ENCODE results near the gene MYO15B. TPM values are rescaled to one million over a fixed set of nuclear protein-coding genes. Genes with fewer than 3 reads are reported as not detected.

The MYO15B gene
- polyA plus RNA-seq, 2 donors: 27.8 to 89.5 TPM

- no peaks in the 10 kb centered on the region for H3K9me3 ChIP-seq (ENCODE audit: control insufficient read depth in 2 of 2, insufficient read depth in 1 of 2, low read depth in 1 of 2, low read length in 1 of 2)
- no peak overlapping the region for H3K4me3 ChIP-seq (ENCODE audit: low read depth in 1 of 2, low read length in 2 of 2)
- H3K27ac ChIP-seq (ENCODE audit: low read depth in 2 of 2, low read length in 1 of 2): no peak overlapping the region
- peaks cover 9 to 16% of the 10 kb centered on the region in 2 donors for H3K36me3 ChIP-seq (ENCODE audit: control insufficient read depth in 2 of 2, insufficient read depth in 2 of 2, low read length in 1 of 2)
- WGBS, 2 donors: 97% methylated on average over 7 of the region's 7 CpGs
- H3K27me3 ChIP-seq (ENCODE audit: control insufficient read depth in 1 of 2, insufficient read depth in 2 of 2, low read length in 2 of 2): no peaks in the 10 kb centered on the region
- H3K4me1 ChIP-seq (ENCODE audit: control insufficient read depth in 2 of 2, insufficient read depth in 2 of 2, low read length in 1 of 2): peaks cover 0 to 5% of the 10 kb centered on the region in 2 donors
Observed at GRCh38 chr17:75647921-75648320, 60.3 kb downstream of the MYO15B start.

- H3K36me3 ChIP-seq (ENCODE audit: control insufficient read depth in 2 of 2, insufficient read depth in 2 of 2, low read length in 1 of 2): peaks cover 9 to 16% of the 10 kb centered on the region in 2 donors
Observed at GRCh38 chr17:75649687-75650086, 62.1 kb downstream of the MYO15B start.

GRCh38 chr17:75650874-75651273 is 63.3 kb downstream of the MYO15B start:
- H3K4me1 ChIP-seq (ENCODE audit: control insufficient read depth in 2 of 2, insufficient read depth in 2 of 2, low read length in 1 of 2): no peaks in the 10 kb centered on the region
- no peaks in the 10 kb centered on the region for H3K27me3 ChIP-seq (ENCODE audit: control insufficient read depth in 1 of 2, insufficient read depth in 2 of 2, low read length in 2 of 2)
- no peak overlapping the region for H3K4me3 ChIP-seq (ENCODE audit: low read depth in 1 of 2, low read length in 2 of 2)
- H3K27ac ChIP-seq (ENCODE audit: low read depth in 2 of 2, low read length in 1 of 2): no peak overlapping the region
- 92 to 93% methylated on average over 7 of the region's 7 CpGs for WGBS, 2 donors
- H3K9me3 ChIP-seq (ENCODE audit: control insufficient read depth in 2 of 2, insufficient read depth in 1 of 2, low read depth in 1 of 2, low read length in 1 of 2): no peaks in the 10 kb centered on the region
- H3K36me3 ChIP-seq (ENCODE audit: control insufficient read depth in 2 of 2, insufficient read depth in 2 of 2, low read length in 1 of 2): peaks cover 9 to 16% of the 10 kb centered on the region in 2 donors

More at GRCh38 chr17:75649687-75650086, 62.1 kb downstream of the MYO15B start:
- H3K9me3 ChIP-seq (ENCODE audit: control insufficient read depth in 2 of 2, insufficient read depth in 1 of 2, low read depth in 1 of 2, low read length in 1 of 2): no peaks in the 10 kb centered on the region
- no peak overlapping the region for H3K27ac ChIP-seq (ENCODE audit: low read depth in 2 of 2, low read length in 1 of 2)
- H3K4me1 ChIP-seq (ENCODE audit: control insufficient read depth in 2 of 2, insufficient read depth in 2 of 2, low read length in 1 of 2): no peaks in the 10 kb centered on the region
- WGBS, 2 donors: 91 to 97% methylated on average over 6 of the region's 6 CpGs
- no peaks in the 10 kb centered on the region for H3K27me3 ChIP-seq (ENCODE audit: control insufficient read depth in 1 of 2, insufficient read depth in 2 of 2, low read length in 2 of 2)
- no peak overlapping the region for H3K4me3 ChIP-seq (ENCODE audit: low read depth in 1 of 2, low read length in 2 of 2)

- 91 to 92% methylated on average over 5 of the region's 5 CpGs for WGBS, 2 donors
- H3K4me3 ChIP-seq (ENCODE audit: low read depth in 1 of 2, low read length in 2 of 2): no peak overlapping the region
- no peaks in the 10 kb centered on the region for H3K9me3 ChIP-seq (ENCODE audit: control insufficient read depth in 2 of 2, insufficient read depth in 1 of 2, low read depth in 1 of 2, low read length in 1 of 2)
- H3K36me3 ChIP-seq (ENCODE audit: control insufficient read depth in 2 of 2, insufficient read depth in 2 of 2, low read length in 1 of 2): peaks cover 4 to 16% of the 10 kb centered on the region in 2 donors
- no peaks in the 10 kb centered on the region for H3K4me1 ChIP-seq (ENCODE audit: control insufficient read depth in 2 of 2, insufficient read depth in 2 of 2, low read length in 1 of 2)
- H3K27ac ChIP-seq (ENCODE audit: low read depth in 2 of 2, low read length in 1 of 2): no peak overlapping the region
- no peaks in the 10 kb centered on the region for H3K27me3 ChIP-seq (ENCODE audit: control insufficient read depth in 1 of 2, insufficient read depth in 2 of 2, low read length in 2 of 2)
Observed at GRCh38 chr17:75652341-75652740, 64.7 kb downstream of the MYO15B start.

GRCh38 chr17:75652934-75653549 is 65.4 kb downstream of the MYO15B start:
- WGBS, 2 donors: 66 to 70% methylated on average over 6 of the region's 6 CpGs
- Histone ChIP-seq H3K27me3 (ENCODE audit: control insufficient read depth in 1 of 2, insufficient read depth in 2 of 2, low read length in 2 of 2) (no peaks in the 10 kb centered on the region), H3K9me3 (ENCODE audit: control insufficient read depth in 2 of 2, insufficient read depth in 1 of 2, low read depth in 1 of 2, low read length in 1 of 2) (no peaks in the 10 kb centered on the region), H3K4me3 (ENCODE audit: low read depth in 1 of 2, low read length in 2 of 2) (no peak overlapping the region), H3K36me3 (ENCODE audit: control insufficient read depth in 2 of 2, insufficient read depth in 2 of 2, low read length in 1 of 2) (peaks cover 4 to 16% of the 10 kb centered on the region in 2 donors), H3K4me1 (ENCODE audit: control insufficient read depth in 2 of 2, insufficient read depth in 2 of 2, low read length in 1 of 2) (no peaks in the 10 kb centered on the region), H3K27ac (ENCODE audit: low read depth in 2 of 2, low read length in 1 of 2) (no peak overlapping the region)

GRCh38 chr17:75654176-75654575 is 66.6 kb downstream of the MYO15B start:
- no peaks in the 10 kb centered on the region for H3K4me1 ChIP-seq (ENCODE audit: control insufficient read depth in 2 of 2, insufficient read depth in 2 of 2, low read length in 1 of 2)
- 33 to 49% methylated on average over 2 of the region's 2 CpGs for WGBS, 2 donors
- H3K4me3 ChIP-seq (ENCODE audit: low read depth in 1 of 2, low read length in 2 of 2): no peak overlapping the region
- H3K36me3 ChIP-seq (ENCODE audit: control insufficient read depth in 2 of 2, insufficient read depth in 2 of 2, low read length in 1 of 2): peaks cover 7 to 13% of the 10 kb centered on the region in 2 donors
- no peaks in the 10 kb centered on the region for H3K9me3 ChIP-seq (ENCODE audit: control insufficient read depth in 2 of 2, insufficient read depth in 1 of 2, low read depth in 1 of 2, low read length in 1 of 2)
- no peaks in the 10 kb centered on the region for H3K27me3 ChIP-seq (ENCODE audit: control insufficient read depth in 1 of 2, insufficient read depth in 2 of 2, low read length in 2 of 2)
- H3K27ac ChIP-seq (ENCODE audit: low read depth in 2 of 2, low read length in 1 of 2): no peak overlapping the region

GRCh38 chr17:75658237-75658636 is 70.6 kb downstream of the MYO15B start:
- Histone ChIP-seq H3K27me3 (ENCODE audit: control insufficient read depth in 1 of 2, insufficient read depth in 2 of 2, low read length in 2 of 2) (no peaks in the 10 kb centered on the region), H3K9me3 (ENCODE audit: control insufficient read depth in 2 of 2, insufficient read depth in 1 of 2, low read depth in 1 of 2, low read length in 1 of 2) (no peaks in the 10 kb centered on the region), H3K4me3 (ENCODE audit: low read depth in 1 of 2, low read length in 2 of 2) (no peak overlapping the region), H3K27ac (ENCODE audit: low read depth in 2 of 2, low read length in 1 of 2) (no peak overlapping the region), H3K4me1 (ENCODE audit: control insufficient read depth in 2 of 2, insufficient read depth in 2 of 2, low read length in 1 of 2) (no peaks in the 10 kb centered on the region), H3K36me3 (ENCODE audit: control insufficient read depth in 2 of 2, insufficient read depth in 2 of 2, low read length in 1 of 2) (peaks cover 18% of the 10 kb centered on the region in 2 donors)
- 75 to 78% methylated on average over 5 of the region's 5 CpGs for WGBS, 2 donors

- Histone ChIP-seq H3K27ac (ENCODE audit: low read depth in 2 of 2, low read length in 1 of 2) (no peak overlapping the region), H3K36me3 (ENCODE audit: control insufficient read depth in 2 of 2, insufficient read depth in 2 of 2, low read length in 1 of 2) (peaks cover 18% of the 10 kb centered on the region in 2 donors)
- 96% methylated on average over 4 of the region's 4 CpGs for WGBS, 2 donors
Observed at GRCh38 chr17:75661531-75661930, 73.9 kb downstream of the MYO15B start.

GRCh38 chr17:75662511-75662910 is 74.9 kb downstream of the MYO15B start:
- Histone ChIP-seq H3K27ac (ENCODE audit: low read depth in 2 of 2, low read length in 1 of 2) (no peak overlapping the region), H3K4me1 (ENCODE audit: control insufficient read depth in 2 of 2, insufficient read depth in 2 of 2, low read length in 1 of 2) (peaks cover 0 to 5% of the 10 kb centered on the region in 2 donors), H3K36me3 (ENCODE audit: control insufficient read depth in 2 of 2, insufficient read depth in 2 of 2, low read length in 1 of 2) (peaks cover 18% of the 10 kb centered on the region in 2 donors), H3K9me3 (ENCODE audit: control insufficient read depth in 2 of 2, insufficient read depth in 1 of 2, low read depth in 1 of 2, low read length in 1 of 2) (no peaks in the 10 kb centered on the region), H3K27me3 (ENCODE audit: control insufficient read depth in 1 of 2, insufficient read depth in 2 of 2, low read length in 2 of 2) (no peaks in the 10 kb centered on the region), H3K4me3 (ENCODE audit: low read depth in 1 of 2, low read length in 2 of 2) (no peak overlapping the region)
- WGBS, 2 donors: 95% methylated on average over 9 of the region's 9 CpGs

More at GRCh38 chr17:75661531-75661930, 73.9 kb downstream of the MYO15B start:
- no peaks in the 10 kb centered on the region for H3K27me3 ChIP-seq (ENCODE audit: control insufficient read depth in 1 of 2, insufficient read depth in 2 of 2, low read length in 2 of 2)
- H3K9me3 ChIP-seq (ENCODE audit: control insufficient read depth in 2 of 2, insufficient read depth in 1 of 2, low read depth in 1 of 2, low read length in 1 of 2): no peaks in the 10 kb centered on the region
- peaks cover 0 to 5% of the 10 kb centered on the region in 2 donors for H3K4me1 ChIP-seq (ENCODE audit: control insufficient read depth in 2 of 2, insufficient read depth in 2 of 2, low read length in 1 of 2)
- no peak overlapping the region for H3K4me3 ChIP-seq (ENCODE audit: low read depth in 1 of 2, low read length in 2 of 2)

- Histone ChIP-seq H3K27ac (ENCODE audit: low read depth in 2 of 2, low read length in 1 of 2) (no peak overlapping the region), H3K27me3 (ENCODE audit: control insufficient read depth in 1 of 2, insufficient read depth in 2 of 2, low read length in 2 of 2) (no peaks in the 10 kb centered on the region), H3K9me3 (ENCODE audit: control insufficient read depth in 2 of 2, insufficient read depth in 1 of 2, low read depth in 1 of 2, low read length in 1 of 2) (no peaks in the 10 kb centered on the region), H3K4me3 (ENCODE audit: low read depth in 1 of 2, low read length in 2 of 2) (no peak overlapping the region), H3K4me1 (ENCODE audit: control insufficient read depth in 2 of 2, insufficient read depth in 2 of 2, low read length in 1 of 2) (peaks cover 0 to 5% of the 10 kb centered on the region in 2 donors), H3K36me3 (ENCODE audit: control insufficient read depth in 2 of 2, insufficient read depth in 2 of 2, low read length in 1 of 2) (peaks cover 15 to 18% of the 10 kb centered on the region in 2 donors)
- 80 to 91% methylated on average over 3 of the region's 3 CpGs for WGBS, 2 donors
Observed at GRCh38 chr17:75664099-75664549, 76.5 kb downstream of the MYO15B start.

Measured in esophagus (tissue), 2 donors.